ENCODE data around the gene DEDD. TPM values are rescaled to one million over a fixed set of nuclear protein-coding genes. Genes with fewer than 3 reads are reported as not detected.

Gene DEDD
- total and polyA plus RNA-seq, 2 of the 13 experiments (the other 11 are each of a cell fraction or from before 2014, with no cell fraction given), result 12.6 to 27.8 TPM

DNA sequence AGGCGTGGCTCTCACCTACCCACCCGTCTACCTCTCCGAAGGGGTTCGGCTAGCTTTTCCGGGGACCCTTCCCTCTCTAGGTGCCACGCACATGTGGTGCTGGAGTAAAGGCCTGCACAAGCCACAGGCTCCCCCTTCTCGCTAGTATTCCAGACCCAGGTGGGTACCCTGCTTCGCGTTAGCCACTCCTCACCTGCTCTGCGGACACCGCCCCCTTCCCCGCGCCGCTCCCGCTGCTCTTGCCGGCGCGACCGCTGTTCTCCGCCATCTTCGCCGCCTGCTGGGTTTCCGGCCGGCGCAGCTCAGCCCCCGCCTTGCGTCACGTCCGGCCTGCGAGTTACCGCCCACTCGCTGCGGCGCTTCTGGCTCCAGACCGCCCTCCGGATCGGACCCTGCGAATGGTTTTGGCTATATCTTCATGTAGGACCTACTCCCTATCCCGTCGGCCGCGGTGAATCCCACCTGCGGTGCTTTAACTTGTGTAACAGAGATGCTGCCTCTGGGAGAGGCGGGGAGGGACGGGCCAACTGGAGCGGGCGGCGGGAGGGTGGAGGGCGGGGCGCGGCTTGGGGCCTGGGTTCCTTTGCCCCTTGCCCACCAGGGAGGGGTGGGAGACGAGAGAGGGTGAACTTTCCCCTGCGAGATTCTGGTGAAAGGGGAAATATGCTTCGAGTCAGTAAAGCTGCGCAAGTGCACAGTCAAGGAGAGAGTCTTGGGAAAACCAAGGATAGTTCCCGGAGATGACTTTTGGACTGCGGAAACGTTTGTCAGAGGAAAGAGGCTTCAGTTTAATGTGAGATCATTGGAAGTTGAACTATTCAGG is 14.5 kb downstream of the DEDD start, which contains the start of the genes NIT1 and PFDN2 (continued):
- TF ChIP-seq ZSCAN25 (CRISPR knock-in tag; IDR thresholded peaks at IDR 0.05), result peak; percentile 52; the same call in 1 of the 2 replicates
- no peak for TF ChIP-seq CENPT (CRISPR knock-in tag; IDR thresholded peaks at IDR 0.05; ENCODE audit: low read depth)
- TF ChIP-seq, protein P1, sequence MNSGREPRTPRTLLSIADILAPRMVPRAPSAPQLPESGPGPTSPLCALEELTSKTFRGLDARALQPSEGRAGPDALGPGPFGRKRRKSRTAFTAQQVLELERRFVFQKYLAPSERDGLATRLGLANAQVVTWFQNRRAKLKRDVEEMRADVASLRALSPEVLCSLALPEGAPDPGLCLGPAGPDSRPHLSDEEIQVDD (CRISPR knock-in tag; IDR thresholded peaks at IDR 0.05; ENCODE audit: borderline replicate concordance), result no peak
- TF ChIP-seq, protein P2, sequence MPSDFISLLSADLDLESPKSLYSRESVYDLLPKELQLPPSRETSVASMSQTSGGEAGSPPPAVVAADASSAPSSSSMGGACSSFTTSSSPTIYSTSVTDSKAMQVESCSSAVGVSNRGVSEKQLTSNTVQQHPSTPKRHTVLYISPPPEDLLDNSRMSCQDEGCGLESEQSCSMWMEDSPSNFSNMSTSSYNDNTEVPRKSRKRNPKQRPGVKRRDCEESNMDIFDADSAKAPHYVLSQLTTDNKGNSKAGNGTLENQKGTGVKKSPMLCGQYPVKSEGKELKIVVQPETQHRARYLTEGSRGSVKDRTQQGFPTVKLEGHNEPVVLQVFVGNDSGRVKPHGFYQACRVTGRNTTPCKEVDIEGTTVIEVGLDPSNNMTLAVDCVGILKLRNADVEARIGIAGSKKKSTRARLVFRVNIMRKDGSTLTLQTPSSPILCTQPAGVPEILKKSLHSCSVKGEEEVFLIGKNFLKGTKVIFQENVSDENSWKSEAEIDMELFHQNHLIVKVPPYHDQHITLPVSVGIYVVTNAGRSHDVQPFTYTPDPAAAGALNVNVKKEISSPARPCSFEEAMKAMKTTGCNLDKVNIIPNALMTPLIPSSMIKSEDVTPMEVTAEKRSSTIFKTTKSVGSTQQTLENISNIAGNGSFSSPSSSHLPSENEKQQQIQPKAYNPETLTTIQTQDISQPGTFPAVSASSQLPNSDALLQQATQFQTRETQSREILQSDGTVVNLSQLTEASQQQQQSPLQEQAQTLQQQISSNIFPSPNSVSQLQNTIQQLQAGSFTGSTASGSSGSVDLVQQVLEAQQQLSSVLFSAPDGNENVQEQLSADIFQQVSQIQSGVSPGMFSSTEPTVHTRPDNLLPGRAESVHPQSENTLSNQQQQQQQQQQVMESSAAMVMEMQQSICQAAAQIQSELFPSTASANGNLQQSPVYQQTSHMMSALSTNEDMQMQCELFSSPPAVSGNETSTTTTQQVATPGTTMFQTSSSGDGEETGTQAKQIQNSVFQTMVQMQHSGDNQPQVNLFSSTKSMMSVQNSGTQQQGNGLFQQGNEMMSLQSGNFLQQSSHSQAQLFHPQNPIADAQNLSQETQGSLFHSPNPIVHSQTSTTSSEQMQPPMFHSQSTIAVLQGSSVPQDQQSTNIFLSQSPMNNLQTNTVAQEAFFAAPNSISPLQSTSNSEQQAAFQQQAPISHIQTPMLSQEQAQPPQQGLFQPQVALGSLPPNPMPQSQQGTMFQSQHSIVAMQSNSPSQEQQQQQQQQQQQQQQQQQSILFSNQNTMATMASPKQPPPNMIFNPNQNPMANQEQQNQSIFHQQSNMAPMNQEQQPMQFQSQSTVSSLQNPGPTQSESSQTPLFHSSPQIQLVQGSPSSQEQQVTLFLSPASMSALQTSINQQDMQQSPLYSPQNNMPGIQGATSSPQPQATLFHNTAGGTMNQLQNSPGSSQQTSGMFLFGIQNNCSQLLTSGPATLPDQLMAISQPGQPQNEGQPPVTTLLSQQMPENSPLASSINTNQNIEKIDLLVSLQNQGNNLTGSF (CRISPR knock-in tag; IDR thresholded peaks at IDR 0.05), result no peak
- TF ChIP-seq POGK (CRISPR knock-in tag; conservative IDR thresholded peaks at IDR 0.05), result no peak
- no peak for TF ChIP-seq NCOA5 (CRISPR knock-in tag; IDR thresholded peaks at IDR 0.05)
- TF ChIP-seq, protein P3, sequence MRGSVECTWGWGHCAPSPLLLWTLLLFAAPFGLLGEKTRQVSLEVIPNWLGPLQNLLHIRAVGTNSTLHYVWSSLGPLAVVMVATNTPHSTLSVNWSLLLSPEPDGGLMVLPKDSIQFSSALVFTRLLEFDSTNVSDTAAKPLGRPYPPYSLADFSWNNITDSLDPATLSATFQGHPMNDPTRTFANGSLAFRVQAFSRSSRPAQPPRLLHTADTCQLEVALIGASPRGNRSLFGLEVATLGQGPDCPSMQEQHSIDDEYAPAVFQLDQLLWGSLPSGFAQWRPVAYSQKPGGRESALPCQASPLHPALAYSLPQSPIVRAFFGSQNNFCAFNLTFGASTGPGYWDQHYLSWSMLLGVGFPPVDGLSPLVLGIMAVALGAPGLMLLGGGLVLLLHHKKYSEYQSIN (CRISPR knock-in tag; IDR thresholded peaks at IDR 0.05; ENCODE audit: borderline replicate concordance), result no peak
- no peak for TF ChIP-seq ZNF609 (CRISPR knock-in tag; IDR thresholded peaks at IDR 0.05; ENCODE audit: borderline replicate concordance)
- TF ChIP-seq, protein P4, sequence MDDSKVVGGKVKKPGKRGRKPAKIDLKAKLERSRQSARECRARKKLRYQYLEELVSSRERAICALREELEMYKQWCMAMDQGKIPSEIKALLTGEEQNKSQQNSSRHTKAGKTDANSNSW (CRISPR knock-in tag; IDR thresholded peaks at IDR 0.05; ENCODE audit: borderline replicate concordance), result no peak
- no peak for TF ChIP-seq GPN1 (CRISPR knock-in tag; IDR thresholded peaks at IDR 0.05; ENCODE audit: borderline replicate concordance)
- TF ChIP-seq ZNF33B (CRISPR knock-in tag; IDR thresholded peaks at IDR 0.05), result no peak; the same call in 1 of the 2 replicates
- TF ChIP-seq CAMTA2 (CRISPR knock-in tag; IDR thresholded peaks at IDR 0.05; ENCODE audit: borderline replicate concordance), result peak; percentile 38; the same call in 1 of the 2 replicates
- TF ChIP-seq ZNF619 (CRISPR knock-in tag; IDR thresholded peaks at IDR 0.05), result peak; percentile 89

All from HepG2 (cell line).